Heart left ventricle (tissue), 16 donors: ENCODE measurements around the gene HAUS7. TPM values are rescaled to one million over a fixed set of nuclear protein-coding genes. Genes with fewer than 3 reads are reported as not detected.

Experiments
- ATAC-seq, 4 donors: fragments of 200-7000 bp; cut with Tn5 transposase; one replicate each; pipeline ENCODE4 v1.9.1; 2020 to 2022; ENCODE audit warnings: moderate library complexity in 4 of 4, mild to moderate bottlenecking in 3 of 4, moderate number of reproducible peaks in 1 of 4
- DNase-seq, 5 donors: peaks; one replicate each; pipeline ENCODE4 v3.0.0-alpha.2; 2020
- H3K27ac ChIP-seq, 12 donors: fragments of 200-600 bp; sonication (generic) in 4 of 12; one replicate each; pipeline versions ENCODE4 v1.5.0 to v1.8.0; 2016 to 2022; ENCODE audit warnings: mild to moderate bottlenecking in 2 of 12
- H3K27me3 ChIP-seq, 9 donors: fragments of 200-600 bp; sonication (generic) in 2 of 9; one replicate each; pipeline versions ENCODE4 v1.5.1 to v1.8.0; 2016 to 2022; ENCODE audit warnings: mild to moderate bottlenecking in 3 of 9
- H3K36me3 ChIP-seq, 9 donors: fragments of 200-600 bp; sonication (generic) in 2 of 9; one replicate each; pipeline versions ENCODE4 v1.5.0 to v1.8.0; 2018 to 2022; ENCODE audit warnings: mild to moderate bottlenecking in 2 of 9
- H3K4me1 ChIP-seq, 12 donors: fragments of 200-600 bp; sonication (generic) in 4 of 12; one replicate each; pipeline versions ENCODE4 v1.5.0 to v1.8.0; 2016 to 2022; ENCODE audit warnings: mild to moderate bottlenecking in 3 of 12
- H3K4me3 ChIP-seq, 12 donors: fragments of 200-600 bp; sonication (generic) in 4 of 12; one replicate each; pipeline versions ENCODE4 v1.5.0 to v1.8.0; 2017 to 2022; ENCODE audit warnings: mild to moderate bottlenecking in 9 of 12, moderate library complexity in 4 of 12
- H3K9me3 ChIP-seq, 12 donors: fragments of 200-600 bp; sonication (generic) in 4 of 12; one replicate each; pipeline versions ENCODE4 v1.5.0 to v1.8.0; 2016 to 2022; ENCODE audit warnings: mild to moderate bottlenecking in 1 of 12
- POLR2A ChIP-seq, 2 donors: fragments of 450-650 bp; IDR thresholded peaks; one replicate each; pipeline ENCODE4 v1.6.1; 2017; ENCODE audit warnings: antibody characterized with exemption in 2 of 2, mild to moderate bottlenecking in 2 of 2, moderate library complexity in 2 of 2
- WGBS, 4 donors: extraction: QIAGEN DNeasy Blood & Tissue Kit in 2 of 4; methylation state at CpG; one replicate each; pipeline versions ENCODE4 v1.1.5 to v1.1.7; 2013 to 2018; 5-methylcytosine and 5-hydroxymethylcytosine counted together
- intact Hi-C, 10 donors: fragments of 100-400 bp; cut with DNase I; formaldehyde crosslinking; loops; one replicate each; pipeline versions ENCODE4 v1.11.1 to v1.14.2; 2022
- polyA plus RNA-seq, 2 donors: library from polyadenylated mRNA; stranded (reverse); fragments of 200-250 nt; gene quantifications; one replicate each; pipeline ENCODE4 v1.2.3, GENCODE V29; 2013
- total RNA-seq, 9 donors: library from RNA; depleted of rRNA in 2 of 9; stranded (reverse); fragments of >200 nt in 2 of 9; fragmentation: NEBNext Ultra II Directional in 3 of 9; extraction: Animal tissue kit (Norgen Biotek cat#: 25700) in 3 of 9; gene quantifications; one replicate each; pipeline versions ENCODE4 v1.1.0 to v1.2.4, GENCODE V29; 2016 to 2023
- TF ChIP-seq, protein P1 (sequence below), 12 donors: fragments of 200-600 bp; sonication (generic) in 4 of 12; IDR thresholded peaks; one replicate each; pipeline versions ENCODE4 v1.5.0 to v1.8.0; 2018 to 2022; ENCODE audit warnings: antibody characterized with exemption in 12 of 12, mild to moderate bottlenecking in 5 of 12
- donor health status: ischemic (EF 13 %, LVEDD 7.1; RV severe dilation, severe dysfunction).
- donor health status: healthy with polysubstance abuse.
- donor health status: DM: no; HTN: yes; CAD: no.
- donor health status: DM: no; HTN: no; CAD: no.
- donor health status: ischemic (EF 25% LVEDD 6.9; RV normal size, moderate dysfunction).
- donor health status: ischemic (EF 25% LVEDD 5.7; RV mildly dilated, moderate dysfunction).
- donor health status: healthy.
- donor health status: DM: yes; HTN: yes; CAD: no.
- donor health status: ischemic (EF 35%, LVEDD 5.7; RV mildly dilated, moderate dysfunction).
- donor health status: nonischemic (EF 11% LVEDD 7.7; RV severe dilation, severe dysfunction).
- donor health status: DM: yes; HTN: yes; CAD: no.
- donor health status: PGD.
- donor health status: ischemic (EF 29% LVEDD 5.4; RV normal size, mild dysfunction).
- donor health status: nonischemic (EF 23%, LVEDD 6.1; RV moderate dilation, normal function).

HAUS7 gene
- total and polyA plus RNA-seq, 11 donors = 15.3 to 28.2 (median 20.2) TPM

DNA sequence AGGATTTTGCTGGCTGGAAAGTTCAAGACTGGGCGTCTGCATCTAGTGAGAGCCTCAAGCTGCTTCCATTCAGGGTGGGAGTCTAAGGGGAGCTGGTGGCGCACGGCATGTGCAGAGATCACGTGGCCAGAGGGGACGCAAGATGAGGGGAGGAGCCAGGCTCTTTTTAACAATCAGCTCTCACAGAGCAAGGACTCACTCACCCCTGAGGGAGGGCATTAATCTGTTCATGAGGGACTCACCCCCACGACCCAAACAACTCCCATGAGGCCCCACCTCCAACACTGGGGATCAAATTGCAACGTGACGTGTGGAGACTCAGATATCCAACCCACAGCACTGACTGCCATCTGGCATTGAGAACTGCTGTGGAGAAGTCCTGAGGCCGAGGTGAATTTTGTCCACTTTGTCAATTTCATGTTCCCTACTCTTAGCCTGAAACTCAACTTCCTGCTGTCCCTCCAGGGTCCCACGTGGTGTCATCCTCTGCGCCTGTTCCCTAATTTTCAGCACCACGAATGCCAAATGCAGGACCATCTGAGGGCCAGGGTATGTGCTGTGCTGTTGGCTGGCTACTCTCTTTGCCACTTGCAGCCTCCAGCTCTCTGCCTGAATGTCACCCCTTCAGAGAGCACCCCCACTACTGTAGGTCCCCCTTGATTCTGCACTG is 53.5 kb downstream of the HAUS7 start:
- intact Hi-C loops = loop anchor here in 2 of 10 donors (10.0 kb wide), 1 partner anchor 382 kb away; no protein-coding TSS in a partner anchor
- TF ChIP-seq POLR2A (IDR thresholded peaks at IDR 0.05) = no peak
- TF ChIP-seq, protein P1, sequence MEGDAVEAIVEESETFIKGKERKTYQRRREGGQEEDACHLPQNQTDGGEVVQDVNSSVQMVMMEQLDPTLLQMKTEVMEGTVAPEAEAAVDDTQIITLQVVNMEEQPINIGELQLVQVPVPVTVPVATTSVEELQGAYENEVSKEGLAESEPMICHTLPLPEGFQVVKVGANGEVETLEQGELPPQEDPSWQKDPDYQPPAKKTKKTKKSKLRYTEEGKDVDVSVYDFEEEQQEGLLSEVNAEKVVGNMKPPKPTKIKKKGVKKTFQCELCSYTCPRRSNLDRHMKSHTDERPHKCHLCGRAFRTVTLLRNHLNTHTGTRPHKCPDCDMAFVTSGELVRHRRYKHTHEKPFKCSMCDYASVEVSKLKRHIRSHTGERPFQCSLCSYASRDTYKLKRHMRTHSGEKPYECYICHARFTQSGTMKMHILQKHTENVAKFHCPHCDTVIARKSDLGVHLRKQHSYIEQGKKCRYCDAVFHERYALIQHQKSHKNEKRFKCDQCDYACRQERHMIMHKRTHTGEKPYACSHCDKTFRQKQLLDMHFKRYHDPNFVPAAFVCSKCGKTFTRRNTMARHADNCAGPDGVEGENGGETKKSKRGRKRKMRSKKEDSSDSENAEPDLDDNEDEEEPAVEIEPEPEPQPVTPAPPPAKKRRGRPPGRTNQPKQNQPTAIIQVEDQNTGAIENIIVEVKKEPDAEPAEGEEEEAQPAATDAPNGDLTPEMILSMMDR (IDR thresholded peaks at IDR 0.05) = no peak
- Histone ChIP-seq H3K4me1 (peaks cover 0 to 10% (median 0%) of the 10 kb centered on the region in 12 donors), H3K36me3 (peaks cover 0 to 7% (median 0%) of the 10 kb centered on the region in 9 donors), H3K27ac (no peak overlapping the region), H3K4me3 (no peak overlapping the region), H3K27me3 (peaks cover 0 to 15% (median 0%) of the 10 kb centered on the region in 9 donors), H3K9me3 (no peaks in the 10 kb centered on the region)
- DNase-seq (no peak), ATAC-seq (peak in 2 of 4 donors; percentile 24 to 39)
- WGBS, 4 donors = 40 to 62% (median 48%) methylated on average over 10 to 12 of the region's 12 CpGs

DNA sequence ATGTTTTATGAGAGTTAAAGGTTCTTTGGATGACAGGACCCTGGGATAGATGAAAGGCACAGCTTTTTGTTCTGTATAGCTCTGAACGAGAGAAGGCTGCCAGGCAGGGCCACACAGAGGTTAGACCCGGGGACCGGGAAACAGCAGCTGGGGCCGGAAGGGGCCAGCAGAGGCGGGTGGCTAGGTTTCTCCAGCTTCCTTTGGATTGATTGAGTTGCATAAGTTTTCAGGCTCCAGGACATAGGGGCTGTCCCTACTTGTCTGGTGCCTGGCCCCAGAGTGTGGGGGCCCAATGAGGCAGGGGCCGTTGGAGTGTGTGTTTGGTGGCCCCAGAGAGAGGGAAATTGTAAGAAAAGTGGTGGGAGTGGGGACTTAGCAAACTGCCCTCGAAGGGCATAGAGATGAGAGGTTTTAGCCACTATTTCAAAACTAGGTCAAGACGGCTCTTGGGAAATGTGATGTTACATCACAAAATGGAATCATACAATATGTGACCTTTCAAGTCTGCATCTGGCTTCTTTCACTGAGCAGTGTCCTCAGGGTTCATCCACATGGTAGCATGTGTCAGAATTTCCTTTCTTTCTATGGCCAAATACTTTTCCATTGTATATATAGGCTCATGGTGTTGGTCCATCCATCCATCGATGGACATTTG is 55.4 kb downstream of the HAUS7 start:
- intact Hi-C loops = loop anchor here in 2 of 10 donors (10.0 kb wide), 1 partner anchor 380 kb away; no protein-coding TSS in a partner anchor
- peak in 1 of 5 donors; percentile 49 for DNase-seq
- no peaks in the 10 kb centered on the region for H3K36me3 ChIP-seq
- peak overlapping the region in 8 of 12 donors; percentile 11 to 54 (median 28) for H3K27ac ChIP-seq
- 63 to 77% (median 68%) methylated on average over 9 of the region's 9 CpGs for WGBS, 4 donors
- peaks cover 0 to 22% (median 0%) of the 10 kb centered on the region in 9 donors for H3K27me3 ChIP-seq
- no peaks in the 10 kb centered on the region for H3K9me3 ChIP-seq
- H3K4me1 ChIP-seq = peaks cover 0 to 14% (median 0%) of the 10 kb centered on the region in 12 donors
- peak; percentile 42 to 63 (median 52) for ATAC-seq
- TF ChIP-seq, protein P1 (IDR thresholded peaks at IDR 0.05) = no peak
- no peak for TF ChIP-seq POLR2A (IDR thresholded peaks at IDR 0.05)
- H3K4me3 ChIP-seq = no peak overlapping the region

DNA sequence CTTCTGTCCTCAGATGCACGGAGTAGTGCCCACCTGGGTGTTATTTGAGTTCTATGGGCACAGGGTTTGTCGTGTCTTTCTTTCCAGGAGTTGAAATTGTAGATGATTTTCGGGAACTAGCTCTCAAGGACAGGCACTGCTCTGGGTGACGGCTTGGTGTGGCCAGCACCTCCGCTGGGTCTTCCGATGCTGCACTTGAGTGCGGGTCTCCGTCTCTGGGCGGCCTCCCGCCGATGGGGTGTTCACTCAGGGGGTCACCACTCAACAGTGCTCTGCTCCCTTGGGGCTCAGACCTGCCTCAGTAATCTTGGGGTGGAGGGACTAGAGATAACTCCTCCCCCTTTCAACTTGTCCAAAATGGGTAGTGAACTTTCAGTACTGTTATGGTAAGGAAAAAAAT is 56.6 kb downstream of the HAUS7 start:
- H3K36me3 ChIP-seq = no peaks in the 10 kb centered on the region
- no peak for TF ChIP-seq POLR2A (IDR thresholded peaks at IDR 0.05)
- TF ChIP-seq, protein P1 (IDR thresholded peaks at IDR 0.05) = no peak
- ATAC-seq (no peak), DNase-seq (no peak)
- 78 to 92% (median 90%) methylated on average over 11 of the region's 11 CpGs for WGBS, 4 donors
- no peaks in the 10 kb centered on the region for H3K9me3 ChIP-seq
- H3K27ac ChIP-seq = no peak overlapping the region
- intact Hi-C loops = loop anchor here in 2 of 10 donors (10.0 kb wide), 1 partner anchor 379 kb away; no protein-coding TSS in a partner anchor
- H3K27me3 ChIP-seq = peaks cover 0 to 22% (median 0%) of the 10 kb centered on the region in 9 donors
- no peak overlapping the region for H3K4me3 ChIP-seq
- peaks cover 0 to 14% (median 0%) of the 10 kb centered on the region in 12 donors for H3K4me1 ChIP-seq
